WI38 (cell line): ENCODE results near the gene BRSK2.
"Not testable (repeated sequence)": the region's sequence is repeated elsewhere in the genome, so short reads cannot be mapped to it uniquely, and the experiment has no call there.

Experiments used
- H3K4me3 ChIP-seq: 2 replicates; pipeline ENCODE4 v1.5.1; 2011; ENCODE audit warnings: low read depth, mild to moderate bottlenecking, control low read depth, low read length
- CTCF ChIP-seq: IDR thresholded peaks from 2 replicates; pipeline ENCODE4 v1.5.1; 2012; ENCODE audit warnings: low read depth, mild to moderate bottlenecking, control low read depth, low read length

BRSK2 gene

GRCh38 chr11:1404461-1405185 is 14.9 kb downstream of the BRSK2 start:
- TF ChIP-seq CTCF: no peak

GRCh38 chr11:1405186-1406020 is 15.7 kb downstream of the BRSK2 start:
- TF ChIP-seq CTCF: no peak
- H3K4me3 ChIP-seq: no peak overlapping the region

More at GRCh38 chr11:1404461-1405185, 14.9 kb downstream of the BRSK2 start:
- H3K4me3 ChIP-seq: no peak overlapping the region

- no peak overlapping the region for H3K4me3 ChIP-seq
- TF ChIP-seq CTCF: no peak
These were observed 17.1 kb downstream of the BRSK2 start for GRCh38 chr11:1406571-1407485.

GRCh38 chr11:1407668-1408067 is 17.9 kb downstream of the BRSK2 start:
- no peak for TF ChIP-seq CTCF

GRCh38 chr11:1408346-1408745 is 18.6 kb downstream of the BRSK2 start:
- H3K4me3 ChIP-seq: no peak overlapping the region
- TF ChIP-seq CTCF: no peak

More at GRCh38 chr11:1407668-1408067, 17.9 kb downstream of the BRSK2 start:
- no peak overlapping the region for H3K4me3 ChIP-seq

- no peak overlapping the region for H3K4me3 ChIP-seq
- TF ChIP-seq CTCF: no peak
These were observed 19.5 kb downstream of the BRSK2 start for GRCh38 chr11:1409108-1409851.

- H3K4me3 ChIP-seq: not testable (repeated sequence)
These were observed 20.1 kb downstream of the BRSK2 start for GRCh38 chr11:1409852-1410125.
